Lower lobe of right lung (tissue), 2 donors: ENCODE measurements around the gene TLCD1. TPM values are rescaled to one million over a fixed set of nuclear protein-coding genes. Genes with fewer than 3 reads are reported as not detected.
A peak's percentile ranks its signal among the peaks of the same experiment; 100 is the strongest.

Experiments used
- ATAC-seq, 2 donors: fragments of 200-7000 bp; cut with Tn5 transposase; one replicate each; pipeline ENCODE4 v1.9.1; 2020 to 2022; ENCODE audit warnings: mild to moderate bottlenecking in 2 of 2, moderate library complexity in 2 of 2
- DNase-seq: peaks from one replicate; pipeline ENCODE4 v3.0.0-alpha.2; 2020
- H3K27ac ChIP-seq: fragments of 200-600 bp; one replicate; pipeline ENCODE4 v1.8.0; 2022
- H3K27me3 ChIP-seq: fragments of 200-600 bp; one replicate; pipeline ENCODE4 v1.8.0; 2022; ENCODE audit warnings: low read depth
- H3K36me3 ChIP-seq: fragments of 200-600 bp; one replicate; pipeline ENCODE4 v1.8.0; 2022; ENCODE audit warnings: mild to moderate bottlenecking
- H3K4me1 ChIP-seq: fragments of 200-600 bp; one replicate; pipeline ENCODE4 v1.8.0; 2022
- H3K4me3 ChIP-seq: fragments of 200-600 bp; one replicate; pipeline ENCODE4 v1.8.0; 2022; ENCODE audit warnings: mild to moderate bottlenecking
- H3K9me3 ChIP-seq: fragments of 200-600 bp; one replicate; pipeline ENCODE4 v1.8.0; 2022
- intact Hi-C: fragments of 100-400 bp; cut with DNase I; formaldehyde crosslinking; loops from one replicate; pipeline ENCODE4 v1.11.0; 2022
- total RNA-seq: library from RNA; stranded (reverse); fragmentation: NEBNext Ultra II Directional; extraction: Animal tissue kit (Norgen Biotek cat#: 25700); gene quantifications from one replicate; pipeline ENCODE4 v1.2.1, GENCODE V29; 2021
- TF ChIP-seq, protein P1 (sequence below): fragments of 200-600 bp; IDR thresholded peaks from one replicate; pipeline ENCODE4 v1.8.0; 2022; ENCODE audit warnings: antibody characterized with exemption, mild to moderate bottlenecking
- donor health status: DM: no; HTN: yes; CAD: no; lungs with severe emphysema.

The TLCD1 gene
- total RNA-seq, 1 donor from 2014 or later = 19.8 TPM

DNA sequence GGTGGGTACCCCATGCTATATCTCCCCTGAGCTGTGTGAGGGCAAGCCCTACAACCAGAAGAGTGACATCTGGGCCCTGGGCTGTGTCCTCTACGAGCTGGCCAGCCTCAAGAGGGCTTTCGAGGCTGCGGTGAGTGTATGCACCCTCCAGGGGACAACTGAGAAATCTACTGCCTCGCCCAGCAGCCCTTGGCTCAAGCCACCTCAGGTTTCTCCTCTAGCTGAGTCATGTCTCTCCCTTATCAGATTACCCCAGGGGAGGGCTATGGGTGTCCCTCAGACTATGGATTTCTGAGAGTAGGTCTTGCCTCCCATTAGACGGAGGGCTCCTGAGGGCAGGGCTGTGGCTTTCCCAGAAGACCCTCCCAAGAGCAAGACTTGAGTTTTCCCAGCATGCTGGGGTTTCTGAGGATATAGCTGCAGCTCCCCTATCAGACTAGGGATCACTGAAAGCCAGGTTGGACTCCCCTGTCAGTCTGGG, 9.2 kb upstream of the TLCD1 start:
- intact Hi-C loops = no loop called here
- TF ChIP-seq, protein P1, sequence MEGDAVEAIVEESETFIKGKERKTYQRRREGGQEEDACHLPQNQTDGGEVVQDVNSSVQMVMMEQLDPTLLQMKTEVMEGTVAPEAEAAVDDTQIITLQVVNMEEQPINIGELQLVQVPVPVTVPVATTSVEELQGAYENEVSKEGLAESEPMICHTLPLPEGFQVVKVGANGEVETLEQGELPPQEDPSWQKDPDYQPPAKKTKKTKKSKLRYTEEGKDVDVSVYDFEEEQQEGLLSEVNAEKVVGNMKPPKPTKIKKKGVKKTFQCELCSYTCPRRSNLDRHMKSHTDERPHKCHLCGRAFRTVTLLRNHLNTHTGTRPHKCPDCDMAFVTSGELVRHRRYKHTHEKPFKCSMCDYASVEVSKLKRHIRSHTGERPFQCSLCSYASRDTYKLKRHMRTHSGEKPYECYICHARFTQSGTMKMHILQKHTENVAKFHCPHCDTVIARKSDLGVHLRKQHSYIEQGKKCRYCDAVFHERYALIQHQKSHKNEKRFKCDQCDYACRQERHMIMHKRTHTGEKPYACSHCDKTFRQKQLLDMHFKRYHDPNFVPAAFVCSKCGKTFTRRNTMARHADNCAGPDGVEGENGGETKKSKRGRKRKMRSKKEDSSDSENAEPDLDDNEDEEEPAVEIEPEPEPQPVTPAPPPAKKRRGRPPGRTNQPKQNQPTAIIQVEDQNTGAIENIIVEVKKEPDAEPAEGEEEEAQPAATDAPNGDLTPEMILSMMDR = no peak
- DNase-seq (peak; percentile 28), ATAC-seq (no peak)
- H3K9me3 ChIP-seq = no peaks in the 10 kb centered on the region
- H3K4me1 ChIP-seq = no peaks in the 10 kb centered on the region
- no peaks in the 10 kb centered on the region for H3K27me3 ChIP-seq
- H3K36me3 ChIP-seq = peaks cover 6% of the 10 kb centered on the region
- H3K27ac ChIP-seq = no peak overlapping the region
- no peak overlapping the region for H3K4me3 ChIP-seq

DNA sequence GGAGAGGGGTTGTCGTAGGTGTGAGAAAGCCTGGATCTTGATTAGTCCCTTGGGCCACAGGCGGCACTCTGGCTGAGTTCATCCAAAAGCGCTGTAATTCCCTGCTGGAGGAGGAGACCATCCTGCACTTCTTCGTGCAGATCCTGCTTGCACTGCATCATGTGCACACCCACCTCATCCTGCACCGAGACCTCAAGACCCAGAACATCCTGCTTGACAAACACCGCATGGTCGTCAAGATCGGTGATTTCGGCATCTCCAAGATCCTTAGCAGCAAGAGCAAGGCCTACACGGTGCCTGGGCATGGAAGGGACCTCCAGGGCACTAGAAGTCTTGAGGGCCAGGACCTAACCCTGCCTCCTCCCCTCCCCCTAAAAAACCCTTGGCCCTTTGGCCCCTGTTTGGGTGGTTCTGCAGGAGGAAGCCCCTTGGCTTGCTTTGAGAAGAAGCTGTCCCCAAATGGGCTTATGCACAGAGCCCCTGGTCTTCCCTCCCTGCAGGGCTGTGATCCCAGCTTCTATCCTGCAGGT, 8.7 kb upstream of the TLCD1 start:
- TF ChIP-seq, protein P1 = no peak
- H3K36me3 ChIP-seq = peaks cover 6% of the 10 kb centered on the region
- no peak overlapping the region for H3K27ac ChIP-seq
- peaks cover under 1% of the 10 kb centered on the region for H3K4me1 ChIP-seq
- H3K27me3 ChIP-seq = no peaks in the 10 kb centered on the region
- no peak for ATAC-seq
- H3K9me3 ChIP-seq = no peaks in the 10 kb centered on the region
- intact Hi-C loops = no loop called here
- no peak overlapping the region for H3K4me3 ChIP-seq
- DNase-seq = peak; percentile 24

DNA sequence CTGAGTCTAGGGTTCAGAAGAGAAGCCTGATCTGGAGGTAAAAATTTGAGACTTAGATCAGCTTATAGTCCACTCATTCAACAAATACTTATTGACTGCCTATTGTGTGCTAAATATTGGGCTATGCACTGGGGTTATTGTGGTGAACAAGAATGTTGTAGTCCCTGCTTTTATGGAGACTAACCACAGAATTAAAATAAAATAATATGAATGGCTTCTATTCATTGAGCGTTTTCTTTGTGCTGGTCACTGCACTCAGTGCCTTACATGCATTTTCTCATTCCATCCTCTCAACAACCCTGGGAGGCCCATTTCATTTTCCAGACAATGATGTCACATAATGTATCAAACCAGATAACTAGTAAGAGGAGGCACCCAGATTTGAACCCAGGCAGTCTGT, 7.3 kb upstream of the TLCD1 start:
- Histone ChIP-seq H3K36me3 (peaks cover 6% of the 10 kb centered on the region), H3K27ac (no peak overlapping the region), H3K4me1 (peaks cover 10% of the 10 kb centered on the region), H3K4me3 (no peak overlapping the region), H3K27me3 (no peaks in the 10 kb centered on the region), H3K9me3 (no peaks in the 10 kb centered on the region)
- ATAC-seq (no peak), DNase-seq (no peak)
- intact Hi-C loops = no loop called here
- TF ChIP-seq, protein P1 = no peak

DNA sequence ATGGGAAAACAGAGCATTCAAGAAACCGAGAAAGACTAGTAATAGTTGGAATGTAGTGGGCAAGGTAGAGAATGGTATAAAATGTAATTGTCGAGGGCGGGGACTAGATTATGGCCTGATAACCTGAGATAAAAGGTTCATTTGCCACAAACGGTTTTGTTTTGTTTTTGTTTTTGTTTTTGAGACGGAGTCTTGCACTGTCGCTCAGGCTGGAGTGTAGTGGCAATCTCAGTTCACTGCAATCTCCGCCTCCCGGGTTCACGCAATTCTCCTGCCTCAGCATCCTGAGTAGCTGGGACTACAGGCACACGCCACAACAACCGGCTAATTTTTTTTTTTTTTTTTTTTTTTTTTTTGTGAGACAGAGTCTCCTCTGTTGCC, 3.9 kb upstream of the TLCD1 start:
- intact Hi-C loops = no loop called here
- DNase-seq = no peak

DNA sequence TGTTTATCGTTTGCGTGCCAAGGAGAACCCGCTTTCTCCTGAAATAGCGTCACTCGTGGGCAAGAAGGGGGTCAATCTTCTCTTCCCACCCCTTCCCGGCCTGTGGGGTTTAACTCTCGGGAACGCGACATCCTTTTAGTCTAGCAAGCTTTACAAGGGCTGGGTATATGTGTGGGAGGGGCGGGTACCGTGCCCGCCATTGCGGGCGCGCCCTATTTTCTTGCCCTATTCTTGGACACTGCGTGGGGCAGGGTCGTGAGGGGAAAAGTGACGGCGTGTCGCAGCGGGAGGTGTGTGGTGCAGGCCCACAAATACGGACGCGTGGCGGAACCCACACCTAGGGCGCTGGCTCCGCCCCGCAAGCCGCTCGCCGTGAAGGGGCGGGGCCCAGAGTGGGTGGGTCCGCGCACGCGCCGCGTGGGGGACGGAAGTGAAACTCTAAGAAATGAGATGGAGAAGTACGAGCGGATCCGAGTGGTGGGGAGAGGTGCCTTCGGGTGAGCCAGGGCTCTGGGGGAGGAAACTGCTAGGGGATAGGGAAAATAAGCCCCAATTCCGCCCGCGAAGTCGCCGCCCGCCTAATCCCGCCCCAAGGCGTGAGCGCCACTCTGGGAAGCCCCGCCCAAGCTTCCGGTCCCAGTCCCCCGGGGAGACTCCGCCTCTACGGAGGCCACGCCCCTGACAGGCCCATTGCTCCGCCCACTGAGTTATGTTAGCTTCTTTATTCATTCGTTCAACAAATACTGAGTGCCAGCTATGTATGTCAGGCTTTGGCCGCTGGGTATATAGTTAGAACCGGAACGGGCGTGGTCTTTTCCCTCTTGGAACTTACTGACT, 2.5 kb upstream of the TLCD1 start, which contains the start of gene NEK8:
NEK8 (plus strand) TSS at position 425 of the 837 bp plus-strand sequence; CDS start at position 451, 26 bp downstream.
- peaks cover 13% of the 10 kb centered on the region for H3K36me3 ChIP-seq
- H3K27ac ChIP-seq = peak within 1 kb of the TSS; percentile 96
- DNase-seq (peak; percentile 96), ATAC-seq (peak; percentile 82 to 86)
- TF ChIP-seq, protein P1 = no peak
- H3K9me3 ChIP-seq = no peaks in the 10 kb centered on the region
- no peaks in the 10 kb centered on the region for H3K27me3 ChIP-seq
- H3K4me3 ChIP-seq = peak within 1 kb of the TSS; percentile 85
- intact Hi-C loops = no loop called here
- H3K4me1 ChIP-seq = peaks cover 46% of the 10 kb centered on the region

More for the DNA sequence above, 3.9 kb upstream of the TLCD1 start:
- Histone ChIP-seq H3K4me3 (no peak overlapping the region), H3K27me3 (no peaks in the 10 kb centered on the region), H3K9me3 (no peaks in the 10 kb centered on the region), H3K27ac (no peak overlapping the region), H3K36me3 (no peaks in the 10 kb centered on the region), H3K4me1 (peaks cover 33% of the 10 kb centered on the region)
- TF ChIP-seq, protein P1 = no peak
- ATAC-seq = no peak
